WI38 (cell line): Measurements from ENCODE around the gene EXOC3L1.

Experiments used
- H3K4me3 ChIP-seq: 2 replicates; pipeline ENCODE4 v1.5.1; 2011; ENCODE audit warnings: low read depth, mild to moderate bottlenecking, control low read depth, low read length
- CTCF ChIP-seq: IDR thresholded peaks from 2 replicates; pipeline ENCODE4 v1.5.1; 2012; ENCODE audit warnings: low read depth, mild to moderate bottlenecking, control low read depth, low read length

Gene EXOC3L1

GRCh38 chr16:67179421-67180080 lies 10.4 kb downstream of the EXOC3L1 start:
- TF ChIP-seq CTCF: no peak
- no peak overlapping the region for H3K4me3 ChIP-seq

- no peak for TF ChIP-seq CTCF
- H3K4me3 ChIP-seq: no peak overlapping the region
Observed at GRCh38 chr16:67177743-67178699, 11.9 kb downstream of the EXOC3L1 start.

GRCh38 chr16:67176662-67177061 lies 13.3 kb downstream of the EXOC3L1 start:
- no peak for TF ChIP-seq CTCF
- no peak overlapping the region for H3K4me3 ChIP-seq

GRCh38 chr16:67174706-67175231 lies 15.2 kb downstream of the EXOC3L1 start:
- H3K4me3 ChIP-seq: peak overlapping the region; percentile 57
- TF ChIP-seq CTCF: no peak

GRCh38 chr16:67173808-67174705 lies 15.9 kb downstream of the EXOC3L1 start:
- TF ChIP-seq CTCF: peak; percentile 21; the same call in 1 of the 2 replicates
- peak overlapping the region; percentile 57 for H3K4me3 ChIP-seq

GRCh38 chr16:67173323-67173722 lies 16.6 kb downstream of the EXOC3L1 start:
- H3K4me3 ChIP-seq: no peak overlapping the region; the same call in 1 of the 2 replicates
- TF ChIP-seq CTCF: no peak
